ENCODE results near the gene CES4A.
A peak's percentile ranks its signal among the peaks of the same experiment; 100 is the strongest.

Gene CES4A

GRCh38 chr16:67025210-67025550 lies 36.8 kb downstream of the CES4A start:
- Histone ChIP-seq H3K36me3 (ENCODE audit: control insufficient read depth in 4 of 4, insufficient read depth in 4 of 4, low read length in 3 of 4) (no peaks in the 10 kb centered on the region), H3K27ac (ENCODE audit: insufficient read depth in 1 of 2, low read depth in 1 of 2, low read length in 2 of 2, poor library complexity in 1 of 2, severe bottlenecking in 2 of 2) (no peak overlapping the region), H3K4me3 (ENCODE audit: control insufficient read depth in 1 of 7, extremely low read depth in 1 of 7, insufficient read depth in 4 of 7, low read depth in 2 of 7, low read length in 6 of 7) (no peak overlapping the region), H3K27me3 (replicated peaks in 2 of 5; ENCODE audit: control insufficient read depth in 4 of 5, insufficient read depth in 5 of 5, low read length in 4 of 5) (no peaks in the 10 kb centered on the region), H3K4me1 (ENCODE audit: control extremely low read depth in 1 of 4, control insufficient read depth in 4 of 4, insufficient read depth in 4 of 4, low read length in 3 of 4) (peaks cover 6 to 23% (median 18%) of the 10 kb centered on the region in 4 experiments), H3K9me3 (ENCODE audit: control extremely low read depth in 1 of 5, control insufficient read depth in 4 of 5, insufficient read depth in 2 of 5, low read depth in 1 of 5, low read length in 4 of 5) (no peaks in the 10 kb centered on the region)
- ChIA-PET CTCF (interaction anchor here (1.0 to 4.8 kb wide), 4 partner anchors 11 to 76 kb away, joined by 3 to 20 read pairs (median 3); no protein-coding TSS in a partner anchor), POLR2A (no interaction called here)
- no peak for DNase-seq

DNA sequence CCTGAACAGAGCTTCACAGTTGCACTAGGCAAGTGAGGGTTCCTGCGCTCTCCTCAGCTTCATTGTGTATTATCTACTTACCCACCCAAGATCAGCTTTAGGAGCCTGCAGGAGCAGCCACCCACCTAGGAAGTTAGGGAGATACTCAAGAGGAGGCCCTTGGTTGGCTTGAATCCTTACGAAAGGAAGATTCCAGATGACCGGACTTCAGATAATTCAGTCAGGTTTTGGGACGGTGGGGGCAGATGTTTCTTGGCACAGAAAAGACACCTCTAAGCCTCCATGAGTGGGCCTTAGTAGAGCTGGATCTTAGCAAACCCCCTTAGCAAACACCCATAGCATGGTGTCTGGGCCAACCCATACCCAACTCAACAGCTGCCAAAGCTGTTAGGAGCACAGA lies 38.2 kb downstream of the CES4A start:
- CTCF ChIA-PET: interaction anchor here (0.7 to 4.8 kb wide), 11 partner anchors 8 to 140 kb away, joined by 3 to 33 read pairs (median 4); no protein-coding TSS in a partner anchor

DNA sequence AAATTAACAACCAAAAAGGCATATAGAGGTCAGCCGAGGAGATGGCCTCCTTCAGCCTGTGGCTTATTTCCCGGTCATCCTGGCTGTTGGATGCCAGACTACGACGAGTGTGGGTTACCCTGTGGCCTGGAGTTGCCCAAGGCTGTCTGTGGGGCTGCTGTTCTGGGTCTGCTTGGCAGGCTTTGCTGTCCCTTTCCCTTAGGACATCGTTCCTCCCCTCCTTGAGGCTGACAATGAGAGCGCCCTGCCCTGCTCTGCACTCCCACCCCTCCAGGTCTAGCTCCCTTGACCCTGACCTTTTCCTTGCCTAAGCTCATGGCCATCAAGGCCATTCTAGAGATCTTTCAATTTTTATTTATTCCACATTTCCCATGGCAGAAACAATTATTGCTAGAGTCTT lies 38.7 kb downstream of the CES4A start:
- no peaks in the 10 kb centered on the region for H3K27me3 ChIP-seq (replicated peaks in 2 of 5; ENCODE audit: control insufficient read depth in 4 of 5, insufficient read depth in 5 of 5, low read length in 4 of 5)
- POLR2A ChIA-PET: interaction anchor here (1.2 kb wide), 1 partner anchor 9 kb away, joined by 3 read pairs; no protein-coding TSS in a partner anchor
- peaks cover 0 to 8% (median 2%) of the 10 kb centered on the region in 4 experiments for H3K36me3 ChIP-seq (ENCODE audit: control insufficient read depth in 4 of 4, insufficient read depth in 4 of 4, low read length in 3 of 4)
- CTCF ChIA-PET: interaction anchor here (0.7 to 4.8 kb wide), 11 partner anchors 9 to 140 kb away, joined by 3 to 33 read pairs (median 4); no protein-coding TSS in a partner anchor
- H3K27ac ChIP-seq (ENCODE audit: insufficient read depth in 1 of 2, low read depth in 1 of 2, low read length in 2 of 2, poor library complexity in 1 of 2, severe bottlenecking in 2 of 2): no peak overlapping the region
- no peaks in the 10 kb centered on the region for H3K9me3 ChIP-seq (ENCODE audit: control extremely low read depth in 1 of 5, control insufficient read depth in 4 of 5, insufficient read depth in 2 of 5, low read depth in 1 of 5, low read length in 4 of 5)
- 94% methylated on average over 6 of the region's 6 CpGs for WGBS (ENCODE audit: insufficient coverage)
- peaks cover 16 to 33% (median 29%) of the 10 kb centered on the region in 4 experiments for H3K4me1 ChIP-seq (ENCODE audit: control extremely low read depth in 1 of 4, control insufficient read depth in 4 of 4, insufficient read depth in 4 of 4, low read length in 3 of 4)
- no peak overlapping the region for H3K4me3 ChIP-seq (ENCODE audit: control insufficient read depth in 1 of 7, extremely low read depth in 1 of 7, insufficient read depth in 4 of 7, low read depth in 2 of 7, low read length in 6 of 7)
- no peak for DNase-seq

More for the DNA sequence above, 38.2 kb downstream of the CES4A start:
- 70% methylated on average over 2 of the region's 4 CpGs for WGBS (ENCODE audit: insufficient coverage)
- no peak for DNase-seq
- H3K9me3 ChIP-seq (ENCODE audit: control extremely low read depth in 1 of 5, control insufficient read depth in 4 of 5, insufficient read depth in 2 of 5, low read depth in 1 of 5, low read length in 4 of 5): no peaks in the 10 kb centered on the region
- H3K27ac ChIP-seq (ENCODE audit: insufficient read depth in 1 of 2, low read depth in 1 of 2, low read length in 2 of 2, poor library complexity in 1 of 2, severe bottlenecking in 2 of 2): no peak overlapping the region
- H3K27me3 ChIP-seq (replicated peaks in 2 of 5; ENCODE audit: control insufficient read depth in 4 of 5, insufficient read depth in 5 of 5, low read length in 4 of 5): no peaks in the 10 kb centered on the region
- POLR2A ChIA-PET: interaction anchor here (1.2 kb wide), 1 partner anchor 9 kb away, joined by 3 read pairs; no protein-coding TSS in a partner anchor
- peaks cover 16 to 32% (median 28%) of the 10 kb centered on the region in 4 experiments for H3K4me1 ChIP-seq (ENCODE audit: control extremely low read depth in 1 of 4, control insufficient read depth in 4 of 4, insufficient read depth in 4 of 4, low read length in 3 of 4)
- H3K4me3 ChIP-seq (ENCODE audit: control insufficient read depth in 1 of 7, extremely low read depth in 1 of 7, insufficient read depth in 4 of 7, low read depth in 2 of 7, low read length in 6 of 7): no peak overlapping the region
- peaks cover 0 to 4% (median 2%) of the 10 kb centered on the region in 4 experiments for H3K36me3 ChIP-seq (ENCODE audit: control insufficient read depth in 4 of 4, insufficient read depth in 4 of 4, low read length in 3 of 4)

GRCh38 chr16:67028167-67028695 lies 39.8 kb downstream of the CES4A start:
- Histone ChIP-seq H3K4me1 (ENCODE audit: control extremely low read depth in 1 of 4, control insufficient read depth in 4 of 4, insufficient read depth in 4 of 4, low read length in 3 of 4) (peaks cover 16 to 33% (median 29%) of the 10 kb centered on the region in 4 experiments), H3K27me3 (replicated peaks in 2 of 5; ENCODE audit: control insufficient read depth in 4 of 5, insufficient read depth in 5 of 5, low read length in 4 of 5) (no peaks in the 10 kb centered on the region), H3K9me3 (ENCODE audit: control extremely low read depth in 1 of 5, control insufficient read depth in 4 of 5, insufficient read depth in 2 of 5, low read depth in 1 of 5, low read length in 4 of 5) (no peaks in the 10 kb centered on the region), H3K36me3 (ENCODE audit: control insufficient read depth in 4 of 4, insufficient read depth in 4 of 4, low read length in 3 of 4) (peaks cover 3 to 9% (median 7%) of the 10 kb centered on the region in 4 experiments), H3K27ac (ENCODE audit: insufficient read depth in 1 of 2, low read depth in 1 of 2, low read length in 2 of 2, poor library complexity in 1 of 2, severe bottlenecking in 2 of 2) (peak overlapping the region; percentile 90 to 96), H3K4me3 (ENCODE audit: control insufficient read depth in 1 of 7, extremely low read depth in 1 of 7, insufficient read depth in 4 of 7, low read depth in 2 of 7, low read length in 6 of 7) (peak overlapping the region; percentile 41 to 82 (median 74))
- POLR2A ChIA-PET: interaction anchor here (0.6 to 2.2 kb wide), 4 partner anchors 8 to 20 kb away, joined by 3 to 10 read pairs (median 4); no protein-coding TSS in a partner anchor
- CTCF ChIA-PET: interaction anchor here (0.6 to 4.8 kb wide), 11 partner anchors 10 to 569 kb away, joined by 3 to 33 read pairs (median 4); partner anchors contain the start of gene NOL3
- 12% methylated on average over 5 of the region's 10 CpGs for WGBS (ENCODE audit: insufficient coverage)
- DNase-seq: peak in 2 of 3 donors; percentile 89 to 92

- POLR2A ChIA-PET: interaction anchor here (0.6 to 2.2 kb wide), 4 partner anchors 9 to 19 kb away, joined by 3 to 10 read pairs (median 4); no protein-coding TSS in a partner anchor
- WGBS (ENCODE audit: insufficient coverage): 0% methylated on average over 44 of the region's 69 CpGs
- CTCF ChIA-PET: interaction anchor here (1.3 to 4.8 kb wide), 6 partner anchors 11 to 141 kb away, joined by 3 to 33 read pairs (median 6); partner anchors contain the start of gene NOL3
- peak within 1 kb of the TSS; percentile 77 to 98 (median 88) for H3K4me3 ChIP-seq (ENCODE audit: control insufficient read depth in 1 of 7, extremely low read depth in 1 of 7, insufficient read depth in 4 of 7, low read depth in 2 of 7, low read length in 6 of 7)
- H3K27ac ChIP-seq (ENCODE audit: insufficient read depth in 1 of 2, low read depth in 1 of 2, low read length in 2 of 2, poor library complexity in 1 of 2, severe bottlenecking in 2 of 2): peak within 1 kb of the TSS; percentile 90 to 96
- peak; percentile 94 to 96 (median 96) for DNase-seq
- H3K9me3 ChIP-seq (ENCODE audit: control extremely low read depth in 1 of 5, control insufficient read depth in 4 of 5, insufficient read depth in 2 of 5, low read depth in 1 of 5, low read length in 4 of 5): no peaks in the 10 kb centered on the region
- peaks cover 3 to 9% (median 7%) of the 10 kb centered on the region in 4 experiments for H3K36me3 ChIP-seq (ENCODE audit: control insufficient read depth in 4 of 4, insufficient read depth in 4 of 4, low read length in 3 of 4)
- H3K27me3 ChIP-seq (replicated peaks in 2 of 5; ENCODE audit: control insufficient read depth in 4 of 5, insufficient read depth in 5 of 5, low read length in 4 of 5): no peaks in the 10 kb centered on the region
- peaks cover 16 to 33% (median 29%) of the 10 kb centered on the region in 4 experiments for H3K4me1 ChIP-seq (ENCODE audit: control extremely low read depth in 1 of 4, control insufficient read depth in 4 of 4, insufficient read depth in 4 of 4, low read length in 3 of 4)
Measured at GRCh38 chr16:67028696-67029253, 40.4 kb downstream of the CES4A start, which contains the start of gene CBFB. Gene CBFB, plus strand, starts transcription at chr16:67029149. Its CDS starts 259 bp downstream, at chr16:67029408.

GRCh38 chr16:67029254-67030096 lies 41.1 kb downstream of the CES4A start:
- Histone ChIP-seq H3K4me1 (ENCODE audit: control extremely low read depth in 1 of 4, control insufficient read depth in 4 of 4, insufficient read depth in 4 of 4, low read length in 3 of 4) (peaks cover 16 to 35% (median 29%) of the 10 kb centered on the region in 4 experiments), H3K27me3 (replicated peaks in 2 of 5; ENCODE audit: control insufficient read depth in 4 of 5, insufficient read depth in 5 of 5, low read length in 4 of 5) (no peaks in the 10 kb centered on the region), H3K36me3 (ENCODE audit: control insufficient read depth in 4 of 4, insufficient read depth in 4 of 4, low read length in 3 of 4) (peaks cover 3 to 10% (median 8%) of the 10 kb centered on the region in 4 experiments), H3K27ac (ENCODE audit: insufficient read depth in 1 of 2, low read depth in 1 of 2, low read length in 2 of 2, poor library complexity in 1 of 2, severe bottlenecking in 2 of 2) (peak overlapping the region; percentile 64 to 85), H3K4me3 (ENCODE audit: control insufficient read depth in 1 of 7, extremely low read depth in 1 of 7, insufficient read depth in 4 of 7, low read depth in 2 of 7, low read length in 6 of 7) (peak overlapping the region; percentile 76 to 98 (median 88)), H3K9me3 (ENCODE audit: control extremely low read depth in 1 of 5, control insufficient read depth in 4 of 5, insufficient read depth in 2 of 5, low read depth in 1 of 5, low read length in 4 of 5) (no peaks in the 10 kb centered on the region)
- CTCF ChIA-PET: interaction anchor here (1.4 to 4.8 kb wide), 6 partner anchors 12 to 59 kb away, joined by 3 to 20 read pairs (median 5); no protein-coding TSS in a partner anchor
- peak; percentile 57 to 72 (median 60) for DNase-seq
- POLR2A ChIA-PET: interaction anchor here (0.6 to 2.2 kb wide), 4 partner anchors 12 to 76 kb away, joined by 3 to 10 read pairs (median 4); no protein-coding TSS in a partner anchor
- WGBS (ENCODE audit: insufficient coverage): 0% methylated on average over 102 of the region's 123 CpGs
